Trophoblast cell (in vitro differentiated cells and primary cell): ENCODE measurements around the gene OIT3.

Experiments
- DNase-seq, 2 donors: peaks; one replicate each; pipeline ENCODE4 v3.0.0-alpha.2; 2016
- H2AFZ ChIP-seq: 2 replicates; pipeline ENCODE4 v1.6.1; 2013; ENCODE audit warnings: low read length, moderate library complexity, mild to moderate bottlenecking; ENCODE audit not compliant: insufficient read depth, poor library complexity
- H2AK5ac ChIP-seq: 2 replicates; pipeline ENCODE4 v1.6.1; 2013; ENCODE audit warnings: mild to moderate bottlenecking, low read length
- H2BK120ac ChIP-seq: 2 replicates; pipeline ENCODE4 v1.6.1; 2013; ENCODE audit warnings: low read length, mild to moderate bottlenecking, moderate library complexity; ENCODE audit not compliant: insufficient read depth, poor library complexity
- H2BK12ac ChIP-seq: 2 replicates; pipeline ENCODE4 v1.6.1; 2013; ENCODE audit warnings: mild to moderate bottlenecking, low read length, moderate library complexity
- H2BK5ac ChIP-seq: 2 replicates; pipeline ENCODE4 v1.6.1; 2013; ENCODE audit warnings: low read length, low read depth, moderate library complexity, mild to moderate bottlenecking; ENCODE audit not compliant: poor library complexity
- H3K14ac ChIP-seq: 2 replicates; pipeline ENCODE4 v1.6.1; 2013; ENCODE audit warnings: mild to moderate bottlenecking, low read length
- H3K18ac ChIP-seq: 2 replicates; pipeline ENCODE4 v1.6.1; 2013; ENCODE audit warnings: mild to moderate bottlenecking, low read length
- H3K23ac ChIP-seq: 2 replicates; pipeline ENCODE4 v1.6.1; 2013; ENCODE audit warnings: low read length
- H3K27ac ChIP-seq: 2 replicates; pipeline ENCODE4 v1.5.1; 2013; ENCODE audit warnings: low read depth, mild to moderate bottlenecking, inconsistent platforms, low read length, moderate library complexity
- H3K27me3 ChIP-seq: 2 replicates; pipeline ENCODE4 v1.6.1; 2013; ENCODE audit warnings: inconsistent platforms, mild to moderate bottlenecking, low read length, moderate library complexity; ENCODE audit not compliant: insufficient read depth
- H3K36me3 ChIP-seq, 2 experiments: 1 replicate in 1 of 2; 2 replicates in 1 of 2; pipeline ENCODE4 v1.6.1; 2013; ENCODE audit warnings: low read length in 2 of 2, mild to moderate bottlenecking in 2 of 2, moderate library complexity in 1 of 2; ENCODE audit not compliant: insufficient read depth in 2 of 2, control insufficient read depth in 1 of 2
- H3K4ac ChIP-seq: 2 replicates; pipeline ENCODE4 v1.6.1; 2013; ENCODE audit warnings: low read depth, mild to moderate bottlenecking, low read length, moderate library complexity
- H3K4me1 ChIP-seq, 2 experiments: 1 replicate in 1 of 2; 2 replicates in 1 of 2; pipeline ENCODE4 v1.6.1; 2013; ENCODE audit warnings: low read length in 2 of 2, mild to moderate bottlenecking in 2 of 2, moderate library complexity in 1 of 2; ENCODE audit not compliant: insufficient read depth in 2 of 2, control insufficient read depth in 1 of 2
- H3K4me2 ChIP-seq: 2 replicates; pipeline ENCODE4 v1.6.1; 2013; ENCODE audit warnings: inconsistent platforms, mild to moderate bottlenecking, low read length, moderate library complexity
- H3K4me3 ChIP-seq: 2 replicates; pipeline ENCODE4 v1.5.1; 2013; ENCODE audit warnings: mild to moderate bottlenecking, low read depth, low read length, inconsistent platforms
- H3K79me1 ChIP-seq: one replicate; pipeline ENCODE4 v1.6.1; 2013; ENCODE audit warnings: low read length
- H3K79me2 ChIP-seq: 2 replicates; pipeline ENCODE4 v1.6.1; 2013; ENCODE audit warnings: low read length, mild to moderate bottlenecking; ENCODE audit not compliant: control insufficient read depth, insufficient read depth, poor library complexity
- H3K9ac ChIP-seq: 2 replicates; pipeline ENCODE4 v1.6.1; 2013; ENCODE audit warnings: mild to moderate bottlenecking, low read length
- H3K9me3 ChIP-seq: 2 replicates; pipeline ENCODE4 v1.6.1; 2013; ENCODE audit warnings: low read depth, mild to moderate bottlenecking, control low read depth, inconsistent platforms, low read length; ENCODE audit not compliant: insufficient read depth
- H4K12ac ChIP-seq: 2 replicates; pipeline ENCODE4 v1.6.1; 2013; ENCODE audit warnings: low read depth, mild to moderate bottlenecking, low read length, moderate library complexity
- H4K8ac ChIP-seq: 2 replicates; pipeline ENCODE4 v1.6.1; 2013; ENCODE audit warnings: low read depth, mild to moderate bottlenecking, low read length, moderate library complexity
- H4K91ac ChIP-seq: one replicate; pipeline ENCODE4 v1.6.1; 2013; ENCODE audit warnings: low read depth, mild to moderate bottlenecking, low read length, moderate library complexity
- WGBS: extraction: QIAGEN DNeasy Blood & Tissue Kit; methylation state at CpG from one replicate; pipeline ENCODE4 v1.1.7; 2013; ENCODE audit warnings: missing lambda C conversion rate; ENCODE audit not compliant: insufficient read length, insufficient coverage; ENCODE audit errors: extremely low coverage; 5-methylcytosine and 5-hydroxymethylcytosine counted together

OIT3 gene

GRCh38 chr10:72954596-72955554, 61.3 kb downstream of the OIT3 start, which contains the start of gene PLA2G12B:
Gene PLA2G12B (minus strand): TSS chr10:72954806. CDS start chr10:72954685, 121 bp downstream.
- Histone ChIP-seq H2BK12ac (no peak within 1 kb of the TSS), H3K4me2 (no peak within 1 kb of the TSS), H3K79me2 (no peaks in the 10 kb centered on the region), H3K18ac (no peak within 1 kb of the TSS), H3K4me1 (peaks cover 3 to 9% of the 10 kb centered on the region in 2 experiments), H4K12ac (no peak within 1 kb of the TSS), H2AK5ac (no peak within 1 kb of the TSS), H3K9me3 (peaks cover 3% of the 10 kb centered on the region), H3K23ac (no peak within 1 kb of the TSS), H3K79me1 (no peaks in the 10 kb centered on the region), H2BK5ac (no peak within 1 kb of the TSS), H3K4me3 (no peak within 1 kb of the TSS), H2BK120ac (no peak within 1 kb of the TSS), H3K9ac (no peak within 1 kb of the TSS), H3K4ac (no peak within 1 kb of the TSS), H3K27ac (no peak within 1 kb of the TSS), H3K14ac (no peak within 1 kb of the TSS), H4K8ac (no peak within 1 kb of the TSS), H3K36me3 (no peaks in the 10 kb centered on the region), H3K27me3 (no peaks in the 10 kb centered on the region), H2AFZ (no peak within 1 kb of the TSS), H4K91ac (no peak within 1 kb of the TSS)
- DNase-seq = peak in 1 of 2 donors; percentile 2
- no CpG with 5 or more reads among the region's 12 CpGs for WGBS

- Histone ChIP-seq H3K27ac (no peak overlapping the region), H3K79me2 (no peaks in the 10 kb centered on the region), H3K14ac (no peak overlapping the region), H2BK12ac (no peak overlapping the region), H4K12ac (no peak overlapping the region), H4K91ac (no peak overlapping the region), H3K9me3 (peaks cover 3% of the 10 kb centered on the region), H2BK5ac (no peak overlapping the region), H3K4me3 (no peak overlapping the region), H3K18ac (no peak overlapping the region), H3K9ac (no peak overlapping the region), H3K4me2 (no peak overlapping the region), H3K4ac (no peak overlapping the region), H3K79me1 (no peaks in the 10 kb centered on the region), H3K23ac (no peak overlapping the region), H2AFZ (no peak overlapping the region), H4K8ac (no peak overlapping the region), H2AK5ac (no peak overlapping the region), H3K27me3 (no peaks in the 10 kb centered on the region), H3K36me3 (no peaks in the 10 kb centered on the region), H2BK120ac (no peak overlapping the region), H3K4me1 (peaks cover 3 to 9% of the 10 kb centered on the region in 2 experiments)
- no peak for DNase-seq
Measured at GRCh38 chr10:72956001-72956400, 62.5 kb downstream of the OIT3 start.

GRCh38 chr10:72976886-72977285, 83.3 kb downstream of the OIT3 start:
- H2AFZ ChIP-seq = no peak overlapping the region
- WGBS = no CpG with 5 or more reads among the region's 1 CpG

GRCh38 chr10:72979709-72980108, 86.2 kb downstream of the OIT3 start:
- H3K4ac ChIP-seq = no peak overlapping the region
- no peaks in the 10 kb centered on the region for H3K79me1 ChIP-seq
- no peak overlapping the region for H3K14ac ChIP-seq
- H3K27ac ChIP-seq = no peak overlapping the region
- H3K9me3 ChIP-seq = peaks cover 14% of the 10 kb centered on the region
- H3K23ac ChIP-seq = no peak overlapping the region
- no peak overlapping the region for H2BK5ac ChIP-seq
- no peak overlapping the region for H2AFZ ChIP-seq
- H3K79me2 ChIP-seq = no peaks in the 10 kb centered on the region
- H3K4me1 ChIP-seq = peaks cover 6 to 7% of the 10 kb centered on the region in 2 experiments
- H3K18ac ChIP-seq = no peak overlapping the region
- H4K91ac ChIP-seq = no peak overlapping the region
- H3K4me2 ChIP-seq = no peak overlapping the region
- H4K12ac ChIP-seq = no peak overlapping the region
- no peak overlapping the region for H3K9ac ChIP-seq
- H3K36me3 ChIP-seq = no peaks in the 10 kb centered on the region
- no peaks in the 10 kb centered on the region for H3K27me3 ChIP-seq
- no peak overlapping the region for H2AK5ac ChIP-seq
- H3K4me3 ChIP-seq = no peak overlapping the region
- H2BK12ac ChIP-seq = no peak overlapping the region
- H4K8ac ChIP-seq = no peak overlapping the region
- H2BK120ac ChIP-seq = no peak overlapping the region
- no peak for DNase-seq

More at GRCh38 chr10:72976886-72977285, 83.3 kb downstream of the OIT3 start:
- Histone ChIP-seq H3K14ac (no peak overlapping the region), H2AK5ac (no peak overlapping the region), H3K23ac (no peak overlapping the region), H4K8ac (no peak overlapping the region), H3K4me3 (no peak overlapping the region), H3K18ac (no peak overlapping the region), H3K4me2 (no peak overlapping the region), H2BK5ac (no peak overlapping the region), H4K91ac (no peak overlapping the region), H3K4me1 (peaks cover 3 to 7% of the 10 kb centered on the region in 2 experiments), H3K79me2 (no peaks in the 10 kb centered on the region), H2BK120ac (no peak overlapping the region), H3K9ac (no peak overlapping the region), H3K36me3 (no peaks in the 10 kb centered on the region), H3K9me3 (peaks cover 12% of the 10 kb centered on the region), H3K79me1 (no peaks in the 10 kb centered on the region), H3K4ac (no peak overlapping the region), H4K12ac (no peak overlapping the region), H3K27me3 (no peaks in the 10 kb centered on the region), H2BK12ac (no peak overlapping the region), H3K27ac (no peak overlapping the region)
- no peak for DNase-seq
